ENCODE results near the gene PRKG1. TPM values are rescaled to one million over a fixed set of nuclear protein-coding genes. Genes with fewer than 3 reads are reported as not detected.

The PRKG1 gene
- total RNA-seq, 1 experiment from 2014 or later = 16.5 TPM

DNA sequence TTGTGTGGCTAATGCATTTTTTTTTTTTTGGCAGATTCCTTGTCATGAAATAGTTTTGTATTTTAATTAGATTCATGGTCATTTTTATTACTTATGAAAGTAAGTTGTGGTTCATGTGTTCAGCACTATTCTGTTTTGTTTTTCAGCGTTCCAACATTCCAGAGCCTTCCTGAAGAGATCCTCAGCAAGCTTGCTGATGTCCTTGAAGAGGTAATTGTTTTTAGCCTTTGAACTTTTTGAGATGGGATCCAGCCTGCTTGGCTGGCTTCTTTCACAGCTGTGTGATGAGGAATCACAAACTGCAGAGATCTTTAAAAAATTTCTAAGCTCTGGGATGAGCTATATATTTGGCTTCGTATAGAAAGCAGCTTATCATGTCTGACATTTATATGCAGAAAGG is 833.1 kb downstream of the PRKG1 start:
- CTCF ChIA-PET = interaction anchor here (0.7 kb wide), 1 partner anchor 47 kb away, joined by 3 read pairs; no protein-coding TSS in a partner anchor
- Mint-ChIP-seq H3K27ac (no peak overlapping the region), H3K4me3 (no peak overlapping the region), H3K27me3 (ENCODE audit: low read depth) (peaks cover 68% of the 10 kb centered on the region), H3K4me1 (peaks cover 63% of the 10 kb centered on the region), H3K36me3 (peaks cover 15% of the 10 kb centered on the region), H3K9me3 (peaks cover 14% of the 10 kb centered on the region)
- TF ChIP-seq, protein P1, sequence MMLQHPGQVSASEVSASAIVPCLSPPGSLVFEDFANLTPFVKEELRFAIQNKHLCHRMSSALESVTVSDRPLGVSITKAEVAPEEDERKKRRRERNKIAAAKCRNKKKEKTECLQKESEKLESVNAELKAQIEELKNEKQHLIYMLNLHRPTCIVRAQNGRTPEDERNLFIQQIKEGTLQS (CRISPR knock-in tag; conservative IDR thresholded peaks at IDR 0.05) = no peak
- TF ChIP-seq, protein P2, sequence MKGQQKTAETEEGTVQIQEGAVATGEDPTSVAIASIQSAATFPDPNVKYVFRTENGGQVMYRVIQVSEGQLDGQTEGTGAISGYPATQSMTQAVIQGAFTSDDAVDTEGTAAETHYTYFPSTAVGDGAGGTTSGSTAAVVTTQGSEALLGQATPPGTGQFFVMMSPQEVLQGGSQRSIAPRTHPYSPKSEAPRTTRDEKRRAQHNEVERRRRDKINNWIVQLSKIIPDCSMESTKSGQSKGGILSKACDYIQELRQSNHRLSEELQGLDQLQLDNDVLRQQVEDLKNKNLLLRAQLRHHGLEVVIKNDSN (CRISPR knock-in tag; IDR thresholded peaks at IDR 0.05) = no peak
- TF ChIP-seq MYBL2 (CRISPR knock-in tag; IDR thresholded peaks at IDR 0.05) (no peak), JAZF1 (CRISPR knock-in tag; IDR thresholded peaks at IDR 0.05) (no peak), NR2C2 (CRISPR knock-in tag; IDR thresholded peaks at IDR 0.05) (no peak), JUN (CRISPR knock-in tag; IDR thresholded peaks at IDR 0.05) (no peak), TEAD1 (CRISPR knock-in tag; IDR thresholded peaks at IDR 0.05) (no peak), ZNF219 (CRISPR knock-in tag; IDR thresholded peaks at IDR 0.05; ENCODE audit: borderline replicate concordance) (no peak), ZNF232 (CRISPR knock-in tag; IDR thresholded peaks at IDR 0.05) (no peak)
- TF ChIP-seq, protein P3, sequence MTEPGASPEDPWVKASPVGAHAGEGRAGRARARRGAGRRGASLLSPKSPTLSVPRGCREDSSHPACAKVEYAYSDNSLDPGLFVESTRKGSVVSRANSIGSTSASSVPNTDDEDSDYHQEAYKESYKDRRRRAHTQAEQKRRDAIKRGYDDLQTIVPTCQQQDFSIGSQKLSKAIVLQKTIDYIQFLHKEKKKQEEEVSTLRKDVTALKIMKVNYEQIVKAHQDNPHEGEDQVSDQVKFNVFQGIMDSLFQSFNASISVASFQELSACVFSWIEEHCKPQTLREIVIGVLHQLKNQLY (CRISPR knock-in tag; IDR thresholded peaks at IDR 0.05) = no peak
- POLR2A ChIA-PET = no interaction called here
- ATAC-seq (no peak), DNase-seq (ENCODE audit: low spot score) (no peak)

DNA sequence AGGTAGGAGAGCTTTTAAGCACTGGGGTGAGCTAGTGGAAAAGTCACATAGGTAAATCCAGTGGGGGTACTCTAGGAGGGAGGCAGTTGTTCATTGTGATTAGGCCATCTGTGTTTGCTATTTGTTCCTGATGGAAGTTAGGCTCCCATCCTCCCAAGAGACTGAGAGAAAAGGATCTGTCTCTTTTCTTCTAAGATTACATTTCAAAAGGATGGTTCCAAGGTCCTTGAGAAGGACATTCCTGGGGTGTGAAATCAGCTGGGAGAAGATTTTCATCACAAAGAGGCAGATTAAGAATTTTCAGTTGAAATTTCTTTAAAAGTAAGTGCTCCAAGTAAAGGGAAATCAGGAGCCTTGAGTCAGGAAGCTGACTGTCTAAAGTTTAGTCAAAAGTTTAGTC is 835.9 kb downstream of the PRKG1 start:
- peak overlapping the region; percentile 95 for H3K27ac Mint-ChIP-seq
- peak overlapping the region; percentile 43 for H3K4me3 Mint-ChIP-seq
- DNase-seq (ENCODE audit: low spot score) = no peak
- TF ChIP-seq, protein P4, sequence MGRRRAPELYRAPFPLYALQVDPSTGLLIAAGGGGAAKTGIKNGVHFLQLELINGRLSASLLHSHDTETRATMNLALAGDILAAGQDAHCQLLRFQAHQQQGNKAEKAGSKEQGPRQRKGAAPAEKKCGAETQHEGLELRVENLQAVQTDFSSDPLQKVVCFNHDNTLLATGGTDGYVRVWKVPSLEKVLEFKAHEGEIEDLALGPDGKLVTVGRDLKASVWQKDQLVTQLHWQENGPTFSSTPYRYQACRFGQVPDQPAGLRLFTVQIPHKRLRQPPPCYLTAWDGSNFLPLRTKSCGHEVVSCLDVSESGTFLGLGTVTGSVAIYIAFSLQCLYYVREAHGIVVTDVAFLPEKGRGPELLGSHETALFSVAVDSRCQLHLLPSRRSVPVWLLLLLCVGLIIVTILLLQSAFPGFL (CRISPR knock-in tag; IDR thresholded peaks at IDR 0.05; ENCODE audit: borderline replicate concordance) = no peak
- TF ChIP-seq TEAD1 (CRISPR knock-in tag; IDR thresholded peaks at IDR 0.05) (peak; percentile 92), ZNF423 (CRISPR knock-in tag; IDR thresholded peaks at IDR 0.05) (0 out of 2 replicates have a peak, but pooled peaks have one; percentile 25), NR3C1 (CRISPR knock-in tag; conservative IDR thresholded peaks at IDR 0.05; ENCODE audit: low read depth) (no peak), CREM (CRISPR knock-in tag; IDR thresholded peaks at IDR 0.05) (no peak), ETV6 (CRISPR knock-in tag; IDR thresholded peaks at IDR 0.05) (peak; percentile 57), JUN (CRISPR knock-in tag; IDR thresholded peaks at IDR 0.05) (no peak; the same call in 1 of the 2 replicates)
- TF ChIP-seq, protein P5, sequence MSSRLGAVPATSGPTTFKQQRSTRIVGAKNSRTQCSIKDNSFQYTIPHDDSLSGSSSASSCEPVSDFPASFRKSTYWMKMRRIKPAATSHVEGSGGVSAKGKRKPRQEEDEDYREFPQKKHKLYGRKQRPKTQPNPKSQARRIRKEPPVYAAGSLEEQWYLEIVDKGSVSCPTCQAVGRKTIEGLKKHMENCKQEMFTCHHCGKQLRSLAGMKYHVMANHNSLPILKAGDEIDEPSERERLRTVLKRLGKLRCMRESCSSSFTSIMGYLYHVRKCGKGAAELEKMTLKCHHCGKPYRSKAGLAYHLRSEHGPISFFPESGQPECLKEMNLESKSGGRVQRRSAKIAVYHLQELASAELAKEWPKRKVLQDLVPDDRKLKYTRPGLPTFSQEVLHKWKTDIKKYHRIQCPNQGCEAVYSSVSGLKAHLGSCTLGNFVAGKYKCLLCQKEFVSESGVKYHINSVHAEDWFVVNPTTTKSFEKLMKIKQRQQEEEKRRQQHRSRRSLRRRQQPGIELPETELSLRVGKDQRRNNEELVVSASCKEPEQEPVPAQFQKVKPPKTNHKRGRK (CRISPR knock-in tag; IDR thresholded peaks at IDR 0.05; ENCODE audit: borderline replicate concordance) = no peak
- TF ChIP-seq, protein P6, sequence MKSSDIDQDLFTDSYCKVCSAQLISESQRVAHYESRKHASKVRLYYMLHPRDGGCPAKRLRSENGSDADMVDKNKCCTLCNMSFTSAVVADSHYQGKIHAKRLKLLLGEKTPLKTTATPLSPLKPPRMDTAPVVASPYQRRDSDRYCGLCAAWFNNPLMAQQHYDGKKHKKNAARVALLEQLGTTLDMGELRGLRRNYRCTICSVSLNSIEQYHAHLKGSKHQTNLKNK (CRISPR knock-in tag; IDR thresholded peaks at IDR 0.05) = peak; percentile 79; the same call in 1 of the 2 replicates
- peaks cover 15% of the 10 kb centered on the region for H3K36me3 Mint-ChIP-seq
- ChIA-PET CTCF (interaction anchor here (1.4 to 1.5 kb wide), 2 partner anchors 17 to 34 kb away, joined by 4 to 5 read pairs; no protein-coding TSS in a partner anchor), POLR2A (interaction anchor here (0.6 to 1.0 kb wide), 2 partner anchors 18 to 193 kb away, joined by 3 to 4 read pairs; no protein-coding TSS in a partner anchor)
- peaks cover 14% of the 10 kb centered on the region for H3K9me3 Mint-ChIP-seq
- H3K27me3 Mint-ChIP-seq (ENCODE audit: low read depth) = peaks cover 86% of the 10 kb centered on the region
- peak; percentile 82 for ATAC-seq
- peaks cover 84% of the 10 kb centered on the region for H3K4me1 Mint-ChIP-seq

DNA sequence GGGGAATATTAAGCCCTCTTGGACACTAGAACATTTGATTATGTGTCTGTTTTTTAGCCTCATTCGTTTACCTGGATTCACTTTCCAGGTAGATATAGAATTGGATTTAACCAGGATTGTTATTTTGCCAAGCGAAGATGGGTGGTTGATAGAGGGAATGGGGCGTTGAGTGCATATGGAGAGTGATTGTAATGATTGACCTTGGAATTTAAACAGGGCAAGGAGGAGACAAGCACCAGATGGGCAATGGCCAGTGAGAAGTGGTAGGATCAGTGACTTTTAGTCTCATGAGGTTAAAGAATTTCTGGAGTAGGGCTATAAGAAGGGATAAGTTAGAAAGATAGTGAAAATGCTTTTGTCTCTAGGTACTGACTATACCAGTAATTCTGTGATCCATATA is 836.3 kb downstream of the PRKG1 start:
- Mint-ChIP-seq H3K27ac (peak overlapping the region; percentile 95), H3K4me3 (peak overlapping the region; percentile 43), H3K4me1 (peaks cover 88% of the 10 kb centered on the region), H3K36me3 (peaks cover 15% of the 10 kb centered on the region), H3K27me3 (ENCODE audit: low read depth) (peaks cover 84% of the 10 kb centered on the region), H3K9me3 (peaks cover 14% of the 10 kb centered on the region)
- ChIA-PET POLR2A (interaction anchor here (0.6 kb wide), 1 partner anchor 193 kb away, joined by 4 read pairs; no protein-coding TSS in a partner anchor), CTCF (interaction anchor here (1.5 kb wide), 1 partner anchor 17 kb away, joined by 5 read pairs; no protein-coding TSS in a partner anchor)
- DNase-seq (ENCODE audit: low spot score) (no peak), ATAC-seq (peak; percentile 10)
- TF ChIP-seq JUN (CRISPR knock-in tag; IDR thresholded peaks at IDR 0.05) = no peak
- TF ChIP-seq TCF7 (CRISPR knock-in tag; IDR thresholded peaks at IDR 0.05; ENCODE audit: low read depth) = no peak
- no peak for TF ChIP-seq ZNF138 (CRISPR knock-in tag; conservative IDR thresholded peaks at IDR 0.05)
- no peak for TF ChIP-seq FOXJ3 (CRISPR knock-in tag; IDR thresholded peaks at IDR 0.05; ENCODE audit: borderline replicate concordance)
- TF ChIP-seq, protein P7, sequence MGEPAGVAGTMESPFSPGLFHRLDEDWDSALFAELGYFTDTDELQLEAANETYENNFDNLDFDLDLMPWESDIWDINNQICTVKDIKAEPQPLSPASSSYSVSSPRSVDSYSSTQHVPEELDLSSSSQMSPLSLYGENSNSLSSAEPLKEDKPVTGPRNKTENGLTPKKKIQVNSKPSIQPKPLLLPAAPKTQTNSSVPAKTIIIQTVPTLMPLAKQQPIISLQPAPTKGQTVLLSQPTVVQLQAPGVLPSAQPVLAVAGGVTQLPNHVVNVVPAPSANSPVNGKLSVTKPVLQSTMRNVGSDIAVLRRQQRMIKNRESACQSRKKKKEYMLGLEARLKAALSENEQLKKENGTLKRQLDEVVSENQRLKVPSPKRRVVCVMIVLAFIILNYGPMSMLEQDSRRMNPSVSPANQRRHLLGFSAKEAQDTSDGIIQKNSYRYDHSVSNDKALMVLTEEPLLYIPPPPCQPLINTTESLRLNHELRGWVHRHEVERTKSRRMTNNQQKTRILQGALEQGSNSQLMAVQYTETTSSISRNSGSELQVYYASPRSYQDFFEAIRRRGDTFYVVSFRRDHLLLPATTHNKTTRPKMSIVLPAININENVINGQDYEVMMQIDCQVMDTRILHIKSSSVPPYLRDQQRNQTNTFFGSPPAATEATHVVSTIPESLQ (CRISPR knock-in tag; IDR thresholded peaks at IDR 0.05) = no peak

Data from WTC11 (cell line).